GM21515 (cell line): ENCODE results near the gene MPP2.
"Not testable (repeated sequence)": the region's sequence is repeated elsewhere in the genome, so short reads cannot be mapped to it uniquely, and the experiment has no call there.

ENCODE experiments used
- ATAC-seq: cut with Tn5 transposase; IDR thresholded peaks from one replicate; pipeline ENCODE4 v1.9.1; 2021; ENCODE audit not compliant: unreplicated experiment

The MPP2 gene

GRCh38 chr17:43907425-43907981 is at the start of gene MPP2:
TSS of gene MPP2 (minus strand) at chr17:43907536. CDS start at chr17:43904460, 3,076 bp downstream.
- ATAC-seq: no peak

- no peak for ATAC-seq
Observed at GRCh38 chr17:43956222-43956621, 48.9 kb upstream of the MPP2 start.

- ATAC-seq: no peak
Observed at GRCh38 chr17:43953746-43954145, 46.4 kb upstream of the MPP2 start, which contains the start of gene PYY. TSS of gene PYY (minus strand) at chr17:43953940. CDS start at chr17:43953483, 457 bp downstream.

GRCh38 chr17:43952724-43953666 is 45.7 kb upstream of the MPP2 start:
- no peak for ATAC-seq

- ATAC-seq: no peak
Observed at GRCh38 chr17:43952351-43952723, 45.0 kb upstream of the MPP2 start.

- no peak for ATAC-seq
Observed at GRCh38 chr17:43951750-43952149, 44.4 kb upstream of the MPP2 start.

GRCh38 chr17:43950554-43950953 is 43.2 kb upstream of the MPP2 start:
- no peak for ATAC-seq

GRCh38 chr17:43949781-43950180 is 42.4 kb upstream of the MPP2 start:
- ATAC-seq: no peak

- ATAC-seq: no peak
Observed at GRCh38 chr17:43946781-43947180, 39.4 kb upstream of the MPP2 start.

- no peak for ATAC-seq
Observed at GRCh38 chr17:43945074-43945829, 37.9 kb upstream of the MPP2 start.

GRCh38 chr17:43942051-43942685 is 34.8 kb upstream of the MPP2 start, which contains the start of gene PPY:
TSS of gene PPY (minus strand) at chr17:43942476. CDS start at chr17:43941654, 822 bp downstream.
- no peak for ATAC-seq

GRCh38 chr17:43940630-43941029 is 33.3 kb upstream of the MPP2 start:
- no peak for ATAC-seq

- no peak for ATAC-seq
Observed at GRCh38 chr17:43939886-43940285, 32.5 kb upstream of the MPP2 start.

- not testable (repeated sequence) for ATAC-seq
Observed at GRCh38 chr17:43939452-43939851, 32.1 kb upstream of the MPP2 start.

GRCh38 chr17:43938838-43939182 is 31.5 kb upstream of the MPP2 start:
- no peak for ATAC-seq

- no peak for ATAC-seq
Observed at GRCh38 chr17:43936434-43936833, 29.1 kb upstream of the MPP2 start.

GRCh38 chr17:43935926-43936261 is 28.6 kb upstream of the MPP2 start:
- ATAC-seq: no peak

- no peak for ATAC-seq
Observed at GRCh38 chr17:43935204-43935925, 28.0 kb upstream of the MPP2 start.

GRCh38 chr17:43932923-43933322 is 25.6 kb upstream of the MPP2 start:
- ATAC-seq: no peak

- ATAC-seq: no peak
Observed at GRCh38 chr17:43932357-43932756, 25.0 kb upstream of the MPP2 start.
